Ramos (cell line): ENCODE measurements around the gene NT5DC1.

ENCODE experiments used
- in situ Hi-C: fragments of 300-500 bp; cut with MboI; formaldehyde crosslinking; loops from one replicate; pipeline ENCODE4 v1.14.3; 2022; ENCODE audit warnings: low sequenced_read_pairs; ENCODE audit not compliant: unreplicated experiment

The NT5DC1 gene

DNA sequence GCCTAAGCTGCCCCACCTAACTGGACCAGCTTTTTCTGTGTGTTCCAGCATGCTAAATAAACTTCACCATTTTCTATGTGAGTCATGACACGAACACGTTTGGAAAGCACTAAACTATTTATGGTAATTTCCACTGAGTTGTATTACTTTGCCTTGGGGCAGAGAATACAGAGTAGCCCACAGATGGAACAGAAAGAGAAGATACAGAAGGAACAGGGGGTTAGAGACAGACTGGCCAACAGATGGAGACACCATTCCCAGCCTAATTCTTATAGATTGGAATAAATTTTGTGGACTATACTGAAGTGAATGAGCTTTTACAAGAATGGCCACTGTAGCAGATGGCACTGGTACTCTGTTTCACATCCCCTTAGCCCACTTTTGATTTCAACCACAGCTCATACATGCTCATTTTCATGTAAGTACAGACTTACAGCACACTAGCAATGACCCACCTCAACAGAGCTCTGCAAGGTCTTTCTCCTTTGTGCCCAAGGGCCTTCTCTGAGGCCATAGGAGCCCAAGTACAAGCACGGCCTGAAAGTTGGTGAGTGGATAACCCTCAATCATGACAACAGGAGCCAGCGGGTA, 13.1 kb upstream of the NT5DC1 start:
- in situ Hi-C loops: no loop called here

DNA sequence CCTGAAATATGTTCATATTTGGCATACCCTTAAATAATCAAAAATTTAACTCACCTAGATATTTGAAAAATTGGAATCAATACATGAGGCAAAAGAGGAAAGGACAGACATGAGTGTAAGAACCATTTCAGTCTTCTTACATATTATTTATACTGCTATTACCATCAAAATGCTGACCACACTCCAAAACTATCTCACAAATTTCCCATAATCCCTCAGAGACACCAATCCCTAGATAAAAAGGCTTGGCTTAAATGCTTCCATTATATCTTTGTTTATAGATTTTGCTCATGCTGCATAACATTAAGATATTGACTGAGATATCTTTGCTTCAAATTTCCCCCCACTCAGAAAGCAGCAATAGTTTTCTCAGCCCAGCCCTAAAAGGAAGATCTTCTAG, 11.7 kb upstream of the NT5DC1 start:
- in situ Hi-C loops: no loop called here

DNA sequence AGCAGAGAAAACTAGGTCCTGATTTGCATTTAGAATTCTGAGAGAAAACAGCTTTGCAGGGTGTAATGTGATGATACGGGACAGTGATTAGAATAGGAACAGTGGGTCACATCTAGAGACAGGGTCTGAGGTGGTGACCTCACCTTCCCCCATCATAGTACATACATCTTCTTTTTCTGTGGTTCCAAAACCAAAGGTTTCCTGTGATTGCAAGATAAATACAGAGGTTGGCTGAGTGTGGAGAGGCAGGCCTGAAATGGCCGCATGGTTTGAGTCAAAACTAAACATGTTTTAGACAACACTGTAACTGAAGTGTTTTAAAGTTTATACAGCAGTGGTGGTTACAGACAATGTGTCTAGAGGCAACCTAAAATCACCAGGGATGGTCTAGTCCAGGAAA, 10.4 kb upstream of the NT5DC1 start:
- in situ Hi-C loops: loop anchor here (10.0 kb wide), 1 partner anchor 75 kb away; no protein-coding TSS in a partner anchor

DNA sequence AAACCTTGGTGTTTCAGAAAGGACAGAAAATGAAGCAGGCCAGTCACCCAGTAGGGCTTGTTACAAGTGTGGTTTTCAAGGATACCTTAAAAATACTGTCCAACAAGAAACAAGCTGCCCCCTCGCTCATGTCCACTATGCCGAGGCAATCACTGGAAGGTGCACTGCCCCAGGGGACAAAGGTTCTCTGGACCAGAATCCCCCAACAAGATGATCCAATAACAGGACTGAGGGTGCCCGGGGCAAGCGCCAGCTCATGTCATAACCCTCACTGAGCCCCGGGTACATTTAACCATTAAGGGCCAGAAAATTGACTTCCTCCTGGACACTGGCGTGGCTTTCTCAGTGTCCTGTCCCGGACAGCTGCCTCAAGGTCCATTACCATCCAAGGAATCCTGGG, 6.6 kb upstream of the NT5DC1 start:
- in situ Hi-C loops: loop anchor here (10.0 kb wide), 1 partner anchor 79 kb away; no protein-coding TSS in a partner anchor

DNA sequence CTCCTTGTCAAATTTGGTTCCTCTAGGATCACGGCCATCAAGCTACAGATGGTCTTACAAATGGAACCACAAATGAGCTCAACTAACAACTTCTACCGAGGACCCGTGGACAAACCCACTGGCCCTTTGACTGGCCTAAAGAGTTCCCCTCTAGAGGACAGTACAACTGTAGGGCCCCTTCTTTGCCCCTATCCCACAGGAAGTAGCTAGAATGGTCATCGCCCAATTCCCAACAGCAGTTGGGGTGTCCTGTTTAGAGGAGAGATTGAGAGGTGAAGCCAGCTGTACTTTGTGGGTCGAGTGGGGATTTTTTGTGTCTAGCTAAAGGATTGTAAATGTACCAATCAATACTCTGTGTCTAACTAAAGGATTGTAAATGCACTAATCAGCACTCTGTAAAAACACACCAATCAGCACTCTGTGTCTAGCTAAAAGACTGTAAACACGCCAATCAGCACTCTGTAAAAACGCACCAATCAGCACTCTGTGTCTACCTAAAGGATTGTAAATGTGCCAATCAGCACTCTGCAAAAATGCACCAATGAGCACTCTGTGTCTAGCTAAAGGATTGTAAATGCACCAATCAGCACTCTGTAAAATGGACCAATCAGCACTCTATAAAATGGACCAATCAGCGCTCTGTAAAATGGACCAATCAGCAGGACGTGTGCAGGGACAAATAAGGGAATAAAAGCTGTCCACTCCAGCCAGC, 4.4 kb upstream of the NT5DC1 start:
- in situ Hi-C loops: loop anchor here (10.0 kb wide), 1 partner anchor 81 kb away; no protein-coding TSS in a partner anchor

DNA sequence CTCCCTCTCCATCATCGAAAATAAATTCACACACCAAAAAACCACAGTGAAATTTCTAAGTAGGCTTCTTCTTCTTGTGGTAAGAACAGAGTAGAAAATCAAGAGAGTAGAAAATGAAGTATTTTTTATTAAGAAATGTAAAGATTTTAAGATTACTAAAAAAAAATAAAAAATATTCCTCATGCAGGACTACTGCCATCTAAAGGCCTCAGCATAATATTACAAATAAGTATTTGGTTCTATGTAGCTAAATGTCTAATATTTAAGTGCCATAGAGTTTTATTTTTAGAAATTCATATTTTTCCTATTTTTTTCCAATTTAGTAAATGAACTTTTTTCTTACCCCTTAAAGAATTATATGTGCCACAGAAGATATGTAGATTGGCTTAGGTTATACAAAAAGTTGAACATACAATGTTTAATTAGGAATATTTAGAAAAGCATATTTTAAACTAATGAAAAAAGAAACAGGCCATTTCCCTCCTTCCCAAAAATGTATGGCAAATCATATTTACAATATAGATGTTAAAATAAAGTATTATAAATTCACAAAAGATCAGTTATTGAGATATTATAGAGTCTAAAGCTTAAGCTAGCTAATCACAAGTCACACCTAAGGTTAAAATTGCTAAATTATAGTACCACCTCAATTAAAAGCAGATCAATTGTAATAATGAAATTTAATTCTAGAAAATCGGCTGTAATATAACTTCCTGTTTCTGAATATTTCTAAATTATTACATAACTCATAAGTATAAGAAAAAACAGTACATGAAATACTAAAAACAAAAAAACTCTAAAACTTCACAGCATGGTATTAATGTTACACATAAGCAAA, 3.5 kb upstream of the NT5DC1 start:
- in situ Hi-C loops: loop anchor here (10.0 kb wide), 1 partner anchor 82 kb away; no protein-coding TSS in a partner anchor

DNA sequence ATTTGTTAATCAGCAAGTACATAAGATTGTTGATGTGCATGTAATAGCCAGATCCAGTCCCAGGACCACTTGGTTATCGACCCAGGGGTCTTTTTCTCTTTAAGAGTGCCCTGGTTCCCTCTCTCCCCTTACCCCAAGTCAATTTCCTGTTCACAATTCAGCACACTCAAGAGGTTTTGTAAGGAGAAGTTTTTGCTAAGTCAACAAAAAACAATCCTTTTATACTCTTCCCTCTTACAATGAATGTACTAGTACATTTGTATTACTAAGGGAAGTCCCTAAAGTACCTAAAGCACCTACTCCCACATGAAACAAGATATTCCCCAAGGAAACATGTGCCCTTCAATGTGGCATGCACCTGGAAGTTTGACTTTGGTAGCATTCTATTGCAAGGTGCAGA, 1.6 kb upstream of the NT5DC1 start:
- in situ Hi-C loops: loop anchor here (10.0 kb wide), 1 partner anchor 84 kb away; no protein-coding TSS in a partner anchor

DNA sequence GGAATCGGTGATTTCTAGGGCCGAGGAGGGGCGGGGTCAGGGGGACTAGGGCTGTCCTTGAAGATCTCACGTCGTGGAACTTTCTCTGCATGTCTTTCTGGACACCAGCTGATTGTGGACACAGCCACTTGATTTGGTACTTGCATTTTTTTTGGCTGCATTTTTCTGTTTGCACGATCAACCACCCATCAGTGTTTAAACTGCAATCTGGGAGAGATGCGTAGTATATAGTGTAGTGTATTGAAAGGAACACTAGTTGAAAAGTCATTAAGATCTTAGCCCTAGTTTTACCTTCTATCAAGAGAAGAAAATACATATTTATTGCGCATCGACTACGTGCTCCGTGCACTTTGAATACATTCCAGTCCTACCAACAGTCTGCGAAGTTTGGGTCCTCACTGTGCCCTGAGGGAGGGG, 657 bp downstream of the NT5DC1 start:
- in situ Hi-C loops: no loop called here

DNA sequence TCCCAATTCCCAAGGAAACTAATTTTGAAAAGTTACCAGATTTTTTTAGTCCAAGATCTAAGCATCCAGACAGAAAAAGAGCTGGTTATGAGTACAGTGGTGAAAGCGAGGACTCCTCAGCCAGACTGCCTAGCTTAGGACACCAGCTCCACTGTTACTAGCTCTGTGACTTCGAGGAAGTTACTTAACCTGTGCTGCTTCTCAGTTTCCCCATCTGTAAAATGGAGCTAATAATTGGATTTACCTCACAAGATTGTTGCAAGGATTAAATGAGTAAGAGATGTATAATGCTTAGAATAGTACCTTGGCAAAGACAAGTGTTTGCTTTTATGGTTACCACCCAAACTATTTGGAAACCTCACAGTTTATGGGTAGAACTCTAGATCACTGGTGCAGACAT, 1.1 kb downstream of the NT5DC1 start:
- in situ Hi-C loops: no loop called here

DNA sequence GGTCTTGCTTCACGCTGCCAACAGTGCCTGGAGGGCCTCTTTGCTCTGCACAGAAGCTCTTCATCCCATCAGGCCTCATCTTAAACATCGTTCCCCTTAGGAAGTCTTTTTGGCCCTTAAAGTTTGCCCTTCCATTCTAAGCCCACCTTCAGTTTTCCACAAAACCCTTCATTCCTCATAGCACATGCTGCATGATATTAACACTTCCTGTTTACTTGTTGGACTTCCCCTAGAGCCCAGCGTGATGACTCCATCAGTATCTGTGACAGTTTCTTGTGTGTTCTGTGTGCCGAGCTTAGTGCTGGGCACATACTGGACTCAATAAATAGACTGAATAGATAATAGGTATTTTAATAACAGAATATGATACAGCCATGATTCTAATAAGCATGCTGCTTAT, 2.2 kb downstream of the NT5DC1 start:
- in situ Hi-C loops: no loop called here

DNA sequence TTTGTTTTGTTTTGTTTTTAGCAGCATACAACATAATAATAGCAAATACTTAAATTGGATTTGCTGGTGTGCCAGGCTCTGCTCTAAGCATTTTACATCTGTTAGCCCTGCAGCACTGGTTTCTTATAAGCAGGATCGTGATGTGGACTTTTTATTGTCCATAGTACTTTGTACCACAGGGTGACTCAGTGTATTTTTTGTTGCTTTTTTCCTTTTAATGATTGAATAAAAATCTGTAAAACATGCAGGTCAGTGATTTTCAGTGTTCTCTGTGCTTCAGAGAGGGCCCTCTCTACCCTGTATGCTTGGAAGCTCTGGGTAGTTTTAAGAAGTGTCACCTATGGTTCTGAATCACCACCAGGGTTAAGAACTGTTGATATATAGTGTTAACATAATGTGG, 4.0 kb downstream of the NT5DC1 start:
- in situ Hi-C loops: no loop called here

DNA sequence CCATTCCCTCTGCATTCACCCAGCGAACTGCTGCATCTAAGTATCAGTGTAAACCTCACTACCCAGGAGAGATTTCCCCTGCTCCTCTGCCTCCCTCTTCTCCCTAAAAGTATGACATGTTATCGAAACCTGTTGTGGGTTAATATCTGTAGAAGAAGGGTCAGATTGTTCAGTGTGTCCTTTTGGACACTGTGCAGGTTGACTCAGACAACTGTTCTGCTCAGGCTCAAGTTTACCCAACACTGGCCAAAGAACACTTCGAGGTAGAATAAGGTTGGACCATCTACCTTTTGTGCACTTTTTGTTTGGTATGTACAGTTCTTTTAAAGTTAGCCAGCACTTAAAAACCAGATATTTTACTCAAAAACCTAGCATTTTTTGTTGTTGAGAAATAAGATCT, 4.6 kb downstream of the NT5DC1 start:
- in situ Hi-C loops: no loop called here

DNA sequence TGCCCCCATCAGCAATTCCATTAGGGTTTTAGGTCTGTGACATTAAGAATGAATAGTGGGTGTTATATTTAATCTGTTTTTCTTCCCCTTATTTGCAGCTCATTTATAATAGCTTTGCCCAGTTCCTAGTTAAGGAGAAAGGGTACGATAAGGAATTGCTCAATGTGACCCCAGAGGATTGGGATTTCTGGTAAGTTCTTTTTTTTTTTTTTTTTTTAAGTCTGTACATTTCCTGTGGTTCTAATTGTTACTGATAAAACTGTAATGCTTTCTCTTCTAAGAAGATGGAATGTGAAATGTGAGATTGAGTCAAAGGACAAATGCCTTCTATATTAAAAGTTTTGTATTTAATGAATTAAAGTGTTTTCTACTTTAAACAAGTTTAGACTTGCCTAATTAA, 5.5 kb downstream of the NT5DC1 start:
- in situ Hi-C loops: no loop called here

DNA sequence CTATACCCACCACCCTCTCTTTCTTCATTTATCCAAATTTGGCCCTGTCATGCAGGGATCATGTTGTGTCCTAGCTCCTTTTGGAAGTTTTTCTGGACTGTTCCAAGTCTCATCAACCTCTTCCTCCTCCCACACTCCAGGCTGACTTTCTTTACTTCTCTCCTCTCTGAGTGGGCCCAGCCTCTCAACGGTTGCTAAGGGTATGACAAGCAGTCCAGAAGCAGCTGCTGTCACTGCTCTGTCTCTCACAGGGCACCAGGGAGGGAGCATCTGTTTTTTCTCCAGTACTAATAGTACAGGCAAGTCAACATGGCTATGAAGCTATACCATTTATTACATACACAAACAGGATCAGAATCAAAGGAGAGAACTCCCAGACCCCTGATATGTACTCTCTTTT, 8.2 kb downstream of the NT5DC1 start:
- in situ Hi-C loops: no loop called here

DNA sequence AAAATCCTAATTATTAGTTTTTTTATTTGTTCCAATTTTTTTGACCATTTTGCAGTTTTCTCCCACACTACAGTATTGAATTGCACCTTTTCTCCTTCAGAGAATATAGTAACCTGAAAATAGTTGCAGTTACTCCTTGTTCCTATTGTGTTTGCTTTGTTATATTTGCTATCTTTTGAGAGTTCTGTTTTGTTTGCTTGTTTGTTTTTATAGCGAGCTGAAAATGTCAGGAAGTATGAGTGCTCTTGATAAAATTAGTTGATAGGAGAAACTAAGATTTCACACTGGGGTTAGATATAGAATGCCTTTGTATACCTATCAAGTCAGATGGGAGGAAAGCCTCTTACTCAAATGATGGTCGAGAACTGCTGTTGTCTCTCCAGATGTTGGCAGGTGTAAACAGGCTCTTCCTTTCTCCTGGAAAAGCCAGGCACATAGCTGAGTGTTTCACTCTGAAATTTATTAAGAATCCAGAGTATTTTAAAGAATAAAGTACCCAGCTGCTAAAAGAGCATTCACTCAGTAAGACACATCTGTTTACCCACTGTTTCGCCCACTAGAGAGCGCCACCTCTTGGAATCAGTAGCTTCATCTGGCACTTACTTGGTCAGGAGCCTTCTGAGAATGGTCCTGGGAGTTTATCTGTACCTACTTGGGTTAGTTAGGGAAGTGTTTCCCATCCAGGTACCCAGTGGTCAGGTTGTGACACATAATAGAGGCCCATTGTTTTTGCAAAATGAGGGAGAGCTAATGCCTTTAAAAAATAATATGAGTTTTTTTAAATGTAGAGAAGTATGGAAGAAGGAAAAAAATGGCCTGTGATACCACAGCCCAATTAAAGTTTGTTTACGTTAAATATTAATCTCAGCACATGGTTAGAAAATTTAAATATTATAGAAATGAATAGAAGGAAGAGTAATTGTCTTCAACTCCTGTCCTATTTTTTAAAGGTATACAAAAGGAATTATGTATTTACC, 11.2 kb downstream of the NT5DC1 start:
- in situ Hi-C loops: no loop called here

DNA sequence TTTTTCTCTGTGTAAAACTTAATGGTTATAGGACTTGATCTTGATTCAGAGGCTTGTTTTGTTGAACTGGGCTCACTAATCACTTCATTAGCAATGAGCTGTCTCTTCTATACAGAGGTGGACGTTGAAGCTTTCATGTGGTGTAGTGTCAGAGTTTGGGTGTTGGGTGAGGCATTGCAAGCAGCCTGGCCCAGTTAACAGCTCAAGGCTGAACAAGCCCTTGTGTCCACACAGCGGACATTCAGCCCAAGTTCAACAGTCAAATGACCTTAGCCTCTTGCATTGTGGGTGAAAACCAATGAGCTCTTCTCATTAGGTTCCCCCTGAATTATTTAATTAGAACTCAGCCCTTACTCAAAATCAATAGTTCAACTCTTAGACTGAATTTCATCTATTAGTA, 12.7 kb downstream of the NT5DC1 start:
- in situ Hi-C loops: no loop called here

DNA sequence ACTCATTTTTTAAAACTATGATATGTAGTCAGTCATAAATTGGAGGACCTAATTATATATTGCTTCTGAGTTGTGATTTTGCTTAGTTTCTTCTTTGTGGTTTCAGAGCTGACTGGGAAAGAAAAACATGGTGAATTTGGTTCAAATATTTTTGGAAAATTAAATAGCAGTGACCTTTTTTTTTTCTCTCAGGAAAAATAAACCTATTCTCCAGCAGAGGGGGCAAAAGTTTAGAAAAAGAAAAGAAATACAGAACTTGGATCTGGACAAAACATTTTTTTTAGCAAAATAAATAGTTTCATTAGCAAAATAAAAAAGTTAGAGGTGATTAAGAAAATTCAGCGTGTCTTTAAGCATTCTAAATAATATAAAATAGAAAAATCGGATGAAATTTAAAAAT, 15.1 kb downstream of the NT5DC1 start:
- in situ Hi-C loops: no loop called here

DNA sequence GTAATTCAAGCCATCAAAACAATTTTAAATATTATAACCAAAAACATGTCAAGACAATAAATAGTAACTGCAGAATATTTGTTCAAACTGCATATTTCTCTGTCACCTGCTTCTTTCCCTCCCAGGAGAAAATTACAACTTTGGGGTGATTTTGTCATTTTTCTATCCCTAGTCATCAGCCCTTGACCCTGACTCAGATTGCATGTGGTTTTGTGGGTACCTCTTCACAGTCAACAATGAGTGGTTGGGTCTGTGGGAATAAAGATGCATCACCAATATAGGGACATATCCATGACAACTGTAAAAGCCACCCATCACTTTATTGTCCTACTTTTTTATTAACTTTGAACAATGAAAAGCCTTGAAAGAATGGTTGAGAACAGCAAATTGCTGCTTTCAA, 18.0 kb downstream of the NT5DC1 start:
- in situ Hi-C loops: no loop called here

DNA sequence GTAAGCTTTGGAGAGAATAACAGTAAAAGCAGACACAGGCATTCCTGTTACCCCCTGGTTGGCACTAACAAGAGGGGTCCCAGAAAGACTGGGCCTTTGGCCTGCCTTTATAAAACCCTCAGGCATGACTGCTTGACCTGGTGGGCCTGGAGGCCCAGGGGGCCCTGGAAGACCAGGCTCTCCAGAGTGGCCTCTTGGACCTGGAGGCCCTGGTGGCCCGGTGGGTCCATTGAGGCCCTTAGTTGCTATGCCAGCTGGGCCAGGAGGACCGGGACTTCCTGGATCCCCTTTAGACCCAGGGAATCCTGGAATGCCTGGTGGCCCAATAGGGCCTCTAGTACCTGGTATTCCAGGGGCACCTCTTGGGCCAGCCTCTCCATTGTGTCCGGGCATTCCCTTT, 19.8 kb downstream of the NT5DC1 start:
- in situ Hi-C loops: no loop called here

DNA sequence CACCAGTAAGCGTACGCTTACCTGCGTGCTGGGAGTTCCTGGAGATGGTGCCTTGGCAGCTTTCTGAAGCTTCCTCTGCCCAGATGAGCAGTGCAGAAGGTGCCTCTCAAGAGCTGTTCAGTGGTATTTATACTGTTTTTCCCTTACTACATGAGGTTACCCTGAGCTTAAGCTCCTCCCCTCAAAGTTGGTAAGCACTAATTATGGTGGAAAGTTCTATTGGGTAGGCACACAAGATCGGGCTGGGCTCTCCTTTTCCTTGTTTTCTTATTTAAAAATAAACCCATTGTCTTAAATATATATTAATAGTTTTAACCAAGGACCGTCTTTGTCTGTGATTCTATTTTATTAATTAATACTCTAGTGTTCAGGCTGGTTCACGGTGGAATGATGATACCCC, 25.4 kb downstream of the NT5DC1 start, which contains the start of gene COL10A1:
Gene COL10A1 (minus strand): TSS at position 101 of the 400 bp plus-strand sequence. CDS start 640 bp downstream, outside the sequence.
- in situ Hi-C loops: no loop called here
